AG08395 (cell line): ENCODE measurements around the gene HECTD4.
"Not testable (repeated sequence)": the region's sequence is repeated elsewhere in the genome, so short reads cannot be mapped to it uniquely, and the experiment has no call there.

Experiments used
- DNase-seq: peaks from one replicate; pipeline ENCODE4 v3.0.0; 2012; ENCODE audit warnings: mixed read lengths, low spot score

HECTD4 gene

GRCh38 chr12:112353393-112353792, 28.8 kb downstream of the HECTD4 start:
- DNase-seq, result no peak

GRCh38 chr12:112352921-112353320, 29.3 kb downstream of the HECTD4 start:
- DNase-seq, result no peak

GRCh38 chr12:112350593-112351592, 31.3 kb downstream of the HECTD4 start:
- DNase-seq, result no peak

- DNase-seq, result no peak
These were observed 32.8 kb downstream of the HECTD4 start for GRCh38 chr12:112349431-112349830.

GRCh38 chr12:112348926-112349325, 33.3 kb downstream of the HECTD4 start:
- not testable (repeated sequence) for DNase-seq

GRCh38 chr12:112347581-112347982, 34.6 kb downstream of the HECTD4 start:
- peak; percentile 19 for DNase-seq

- no peak for DNase-seq
These were observed 36.0 kb downstream of the HECTD4 start for GRCh38 chr12:112346194-112346593.

GRCh38 chr12:112344220-112344619, 38.0 kb downstream of the HECTD4 start:
- DNase-seq, result no peak

- DNase-seq, result no peak
These were observed 39.6 kb downstream of the HECTD4 start for GRCh38 chr12:112342587-112342986.

- no peak for DNase-seq
These were observed 41.0 kb downstream of the HECTD4 start for GRCh38 chr12:112341046-112341825.

- no peak for DNase-seq
These were observed 42.0 kb downstream of the HECTD4 start for GRCh38 chr12:112340230-112340629.

GRCh38 chr12:112334999-112335398, 47.2 kb downstream of the HECTD4 start:
- not testable (repeated sequence) for DNase-seq

- DNase-seq, result no peak
These were observed 49.2 kb downstream of the HECTD4 start for GRCh38 chr12:112333019-112333418.

GRCh38 chr12:112331886-112332285, 50.3 kb downstream of the HECTD4 start:
- no peak for DNase-seq

GRCh38 chr12:112330706-112331105, 51.5 kb downstream of the HECTD4 start:
- no peak for DNase-seq

GRCh38 chr12:112328456-112329124, 53.6 kb downstream of the HECTD4 start:
- DNase-seq, result no peak

- no peak for DNase-seq
These were observed 54.9 kb downstream of the HECTD4 start for GRCh38 chr12:112327209-112327938.

GRCh38 chr12:112325622-112326207, 56.5 kb downstream of the HECTD4 start:
- no peak for DNase-seq

- no peak for DNase-seq
These were observed 57.1 kb downstream of the HECTD4 start for GRCh38 chr12:112325157-112325556.

GRCh38 chr12:112322882-112323547, 59.2 kb downstream of the HECTD4 start:
- no peak for DNase-seq

- DNase-seq, result no peak
These were observed 59.8 kb downstream of the HECTD4 start for GRCh38 chr12:112322441-112322840.
